Spleen (tissue), 7 donors: ENCODE data around the gene CFAP58.

Experiments
- POLR2AphosphoS5 ChIP-seq, 3 donors: sonication (generic); formaldehyde crosslinking; IDR thresholded peaks; one replicate each; pipeline ENCODE4 v1.5.1; 2017; ENCODE audit warnings: antibody characterized with exemption in 3 of 3
- TF ChIP-seq, protein P1 (sequence below), 11 experiments: fragments of 200-600 bp in 7 of 11; fragments of 450-650 bp in 4 of 11; sonication (generic) in 4 of 11; IDR thresholded peaks in 8 of 11; conservative IDR thresholded peaks in 3 of 11; 1 replicate in 7 of 11; 2 replicates in 4 of 11; pipeline versions ENCODE4 v1.4.0 to v1.8.0; 2016 to 2021; ENCODE audit warnings: antibody characterized with exemption in 11 of 11, inconsistent platforms in 4 of 11, mild to moderate bottlenecking in 1 of 11
- donor health status: DM: no; HTN: no; CAD: no; lungs with moderate emphysema.
- donor health status: DM: no; HTN: no; CAD: no.
- donor health status: DM: no; HTN: no; CAD: no.

DNA sequence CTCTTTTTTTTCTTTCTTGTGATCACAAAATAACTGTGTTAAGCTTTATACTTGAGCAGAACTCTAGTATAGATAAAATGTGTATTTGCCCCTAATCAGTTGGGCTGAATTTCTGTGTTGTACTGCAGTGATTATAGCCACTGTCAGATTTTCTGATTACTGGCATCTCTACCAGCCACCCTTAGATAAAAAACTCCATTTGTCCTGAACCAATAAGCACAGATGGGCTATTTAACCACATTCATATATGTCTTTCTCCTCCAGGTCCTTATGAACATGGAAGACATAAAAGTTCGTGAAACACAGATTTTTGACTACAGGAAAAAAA, 38.3 kb downstream of the CFAP58 start:
- TF ChIP-seq, protein P1, sequence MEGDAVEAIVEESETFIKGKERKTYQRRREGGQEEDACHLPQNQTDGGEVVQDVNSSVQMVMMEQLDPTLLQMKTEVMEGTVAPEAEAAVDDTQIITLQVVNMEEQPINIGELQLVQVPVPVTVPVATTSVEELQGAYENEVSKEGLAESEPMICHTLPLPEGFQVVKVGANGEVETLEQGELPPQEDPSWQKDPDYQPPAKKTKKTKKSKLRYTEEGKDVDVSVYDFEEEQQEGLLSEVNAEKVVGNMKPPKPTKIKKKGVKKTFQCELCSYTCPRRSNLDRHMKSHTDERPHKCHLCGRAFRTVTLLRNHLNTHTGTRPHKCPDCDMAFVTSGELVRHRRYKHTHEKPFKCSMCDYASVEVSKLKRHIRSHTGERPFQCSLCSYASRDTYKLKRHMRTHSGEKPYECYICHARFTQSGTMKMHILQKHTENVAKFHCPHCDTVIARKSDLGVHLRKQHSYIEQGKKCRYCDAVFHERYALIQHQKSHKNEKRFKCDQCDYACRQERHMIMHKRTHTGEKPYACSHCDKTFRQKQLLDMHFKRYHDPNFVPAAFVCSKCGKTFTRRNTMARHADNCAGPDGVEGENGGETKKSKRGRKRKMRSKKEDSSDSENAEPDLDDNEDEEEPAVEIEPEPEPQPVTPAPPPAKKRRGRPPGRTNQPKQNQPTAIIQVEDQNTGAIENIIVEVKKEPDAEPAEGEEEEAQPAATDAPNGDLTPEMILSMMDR (IDR thresholded peaks at IDR 0.05 in 8 of 11, conservative IDR thresholded peaks at IDR 0.05 in 3 of 11) = no peak
- no peak for TF ChIP-seq POLR2AphosphoS5 (IDR thresholded peaks at IDR 0.05)
